HG02678 (cell line): ENCODE data around the gene PANK4.
"Not testable (repeated sequence)": the region's sequence is repeated elsewhere in the genome, so short reads cannot be mapped to it uniquely, and the experiment has no call there.

Experiments used
- ATAC-seq: cut with Tn5 transposase; IDR thresholded peaks from one replicate; pipeline ENCODE4 v1.9.1; 2021; ENCODE audit warnings: mild to moderate bottlenecking, moderate library complexity; ENCODE audit not compliant: unreplicated experiment

PANK4 gene

DNA sequence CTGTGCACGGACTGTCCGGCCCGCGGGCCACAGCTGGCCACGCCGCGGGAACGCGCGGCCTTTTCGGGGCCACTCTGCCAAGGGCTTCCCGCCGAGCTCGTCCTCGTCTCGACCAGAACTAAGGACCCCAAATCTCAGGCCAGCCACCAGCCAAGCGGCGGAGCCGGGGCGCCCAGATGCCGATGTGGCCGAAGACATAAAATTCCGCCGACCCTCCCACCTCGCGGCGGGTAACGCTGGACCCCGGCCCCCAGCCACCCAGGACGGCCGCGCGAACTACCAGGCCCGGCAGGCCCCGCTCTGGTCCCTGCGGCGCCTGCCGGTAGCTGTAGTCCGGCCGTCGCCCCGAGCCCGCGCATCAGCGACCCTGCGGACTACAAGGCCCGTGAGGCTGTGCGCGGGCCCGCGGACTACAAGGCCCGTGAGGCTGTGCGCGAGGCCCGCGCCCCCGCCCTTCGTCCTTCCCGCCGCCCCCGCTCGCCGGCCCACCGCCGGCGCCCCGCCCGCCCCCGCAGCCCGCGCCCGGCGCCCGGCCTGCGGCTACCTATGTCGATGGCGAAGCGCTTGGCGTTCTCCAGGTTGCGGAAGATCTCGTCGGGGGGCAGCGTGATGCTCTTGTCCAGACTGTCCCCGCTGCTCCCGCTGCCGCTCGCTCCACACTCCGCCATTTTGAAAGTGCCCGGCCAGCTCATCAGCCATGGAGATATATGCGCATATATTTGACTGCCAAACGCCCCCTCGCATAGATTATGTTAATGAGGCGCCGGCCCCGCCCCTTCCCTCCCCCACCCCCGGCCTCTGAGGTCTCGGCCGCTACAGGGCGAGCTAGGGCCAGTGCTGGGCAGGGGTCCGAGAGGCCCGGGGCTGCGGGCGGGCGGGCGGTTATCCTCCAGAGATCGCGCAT, at the start of gene PANK4:
Gene PANK4, minus strand, starts transcription at position 677 of the 904 bp plus-strand sequence. Its CDS starts 9 bp downstream, at position 668.
- ATAC-seq, result peak; percentile 85

- no peak for ATAC-seq
These were observed 48.0 kb upstream of the PANK4 start for GRCh38 chr1:2574350-2574749.

GRCh38 chr1:2573250-2573920, 47.0 kb upstream of the PANK4 start:
- ATAC-seq, result no peak

- ATAC-seq, result no peak
These were observed 45.0 kb upstream of the PANK4 start for GRCh38 chr1:2571348-2571747.

- ATAC-seq, result no peak
These were observed 43.9 kb upstream of the PANK4 start for GRCh38 chr1:2570332-2570731.

DNA sequence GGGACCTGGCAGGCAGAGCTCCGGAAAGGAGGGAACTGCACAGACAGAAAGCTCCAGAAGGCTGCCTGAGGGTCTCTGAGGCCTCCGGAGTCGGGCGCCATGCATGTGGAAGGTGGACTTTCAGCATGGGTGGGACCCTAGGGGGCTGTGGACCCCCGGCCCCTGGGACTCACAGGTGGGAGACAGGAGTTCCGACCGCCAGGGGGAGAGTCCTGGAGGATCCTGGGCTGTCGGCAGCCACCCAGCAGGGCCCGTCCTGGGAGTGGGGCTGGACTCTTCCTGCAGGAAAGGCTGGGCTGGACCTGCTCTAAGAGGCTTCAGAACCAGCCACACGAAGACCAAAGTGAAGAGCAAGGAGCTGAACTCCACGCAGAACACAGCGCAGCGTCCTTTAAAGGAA, 43.3 kb upstream of the PANK4 start:
- ATAC-seq, result not testable (repeated sequence)

- ATAC-seq, result no peak
These were observed 42.7 kb upstream of the PANK4 start for GRCh38 chr1:2569060-2569459.

GRCh38 chr1:2568187-2568816, 41.9 kb upstream of the PANK4 start:
- not testable (repeated sequence) for ATAC-seq

DNA sequence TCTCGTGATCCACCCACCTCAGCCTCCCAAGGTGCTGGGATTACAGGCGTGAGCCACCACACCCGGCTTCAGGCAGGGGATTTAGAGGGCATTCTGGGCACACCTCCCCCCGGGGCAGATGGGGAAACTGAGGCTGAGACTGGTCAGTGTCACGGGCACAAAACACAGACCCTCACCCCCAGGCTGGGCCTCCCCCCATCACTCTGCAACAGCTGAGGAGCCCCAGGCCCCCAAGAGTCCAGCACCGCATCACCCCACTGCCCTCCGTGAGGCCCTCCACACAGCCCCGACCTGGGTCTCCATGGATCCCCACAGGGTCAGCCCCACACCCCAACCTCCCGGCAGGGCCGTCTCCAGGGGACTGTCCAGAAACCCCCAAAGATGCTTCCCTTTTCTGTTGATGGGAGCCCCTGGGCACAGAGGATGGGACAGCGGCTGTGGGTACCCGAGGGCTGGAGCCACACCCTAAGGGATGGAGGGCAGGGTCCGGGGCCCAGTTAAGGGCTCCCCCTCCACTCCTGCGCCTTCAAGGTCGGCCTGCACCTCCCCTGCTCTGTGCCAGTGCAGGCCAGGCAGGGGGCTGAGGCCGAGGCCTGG, 40.8 kb upstream of the PANK4 start:
- no peak for ATAC-seq

GRCh38 chr1:2566101-2567045, 40.0 kb upstream of the PANK4 start:
- ATAC-seq, result no peak

GRCh38 chr1:2564815-2565374, 38.5 kb upstream of the PANK4 start:
- ATAC-seq, result no peak

GRCh38 chr1:2564006-2564814, 37.8 kb upstream of the PANK4 start:
- ATAC-seq, result no peak

DNA sequence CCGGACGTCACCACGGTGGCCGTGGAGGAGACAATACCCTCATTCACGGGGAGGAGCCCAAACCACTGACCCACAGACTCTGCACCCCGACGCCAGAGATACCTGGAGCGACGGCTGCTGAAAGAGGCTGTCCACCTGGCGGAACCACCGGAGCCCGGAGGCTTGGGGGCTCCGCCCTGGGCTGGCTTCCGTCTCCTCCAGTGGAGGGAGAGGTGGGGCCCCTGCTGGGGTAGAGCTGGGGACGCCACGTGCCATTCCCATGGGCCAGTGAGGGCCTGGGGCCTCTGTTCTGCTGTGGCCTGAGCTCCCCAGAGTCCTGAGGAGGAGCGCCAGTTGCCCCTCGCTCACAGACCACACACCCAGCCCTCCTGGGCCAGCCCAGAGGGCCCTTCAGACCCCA, 36.8 kb upstream of the PANK4 start:
- no peak for ATAC-seq

DNA sequence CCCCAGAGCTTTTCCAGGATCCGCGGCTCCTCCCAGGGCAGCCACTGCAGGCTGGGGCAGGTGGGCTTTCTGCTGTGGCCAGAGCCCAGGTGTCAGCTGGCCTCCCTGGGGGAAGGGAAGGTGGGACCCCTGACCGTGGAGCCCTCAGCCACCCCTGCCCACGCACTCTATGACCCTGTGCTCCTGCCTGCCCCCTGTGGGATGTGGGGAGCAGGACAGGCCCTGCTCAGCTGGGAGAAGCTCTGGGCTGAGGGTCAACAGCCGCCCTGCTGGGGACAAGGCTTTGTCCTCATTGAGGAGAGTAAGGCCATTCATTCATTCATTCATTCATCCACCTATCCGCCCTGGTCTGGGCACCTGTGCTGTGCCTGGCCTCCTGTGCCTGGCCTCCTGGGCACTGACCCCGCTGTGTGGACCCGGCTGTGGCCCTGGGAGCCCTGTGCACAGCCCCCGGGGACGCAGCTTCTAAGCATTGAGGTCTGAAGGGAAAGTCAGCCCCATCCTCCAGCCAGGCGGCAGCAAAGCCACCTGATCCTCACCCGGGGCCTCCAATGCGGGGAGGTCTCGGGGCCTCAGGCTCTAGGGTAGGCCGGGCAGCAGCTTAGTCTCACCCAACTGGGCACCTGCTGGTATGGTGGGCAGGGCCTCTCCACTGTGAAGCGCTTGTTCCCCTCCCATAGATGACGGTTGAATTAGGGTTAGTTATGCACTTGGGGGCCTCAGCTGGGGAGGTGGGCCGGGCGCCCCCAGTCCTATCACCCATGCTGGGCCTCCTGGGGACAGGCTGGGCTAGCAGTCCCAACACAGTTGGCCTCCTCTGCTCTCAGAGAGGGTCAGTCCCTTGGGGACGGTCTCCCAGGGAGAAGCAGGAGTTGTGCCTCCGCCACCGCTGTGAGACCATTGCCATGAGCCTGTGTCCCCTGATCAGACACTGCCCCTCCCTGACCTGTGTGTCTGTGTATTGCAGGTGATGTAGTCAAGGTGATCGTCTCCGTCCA, 35.8 kb upstream of the PANK4 start:
- no peak for ATAC-seq

DNA sequence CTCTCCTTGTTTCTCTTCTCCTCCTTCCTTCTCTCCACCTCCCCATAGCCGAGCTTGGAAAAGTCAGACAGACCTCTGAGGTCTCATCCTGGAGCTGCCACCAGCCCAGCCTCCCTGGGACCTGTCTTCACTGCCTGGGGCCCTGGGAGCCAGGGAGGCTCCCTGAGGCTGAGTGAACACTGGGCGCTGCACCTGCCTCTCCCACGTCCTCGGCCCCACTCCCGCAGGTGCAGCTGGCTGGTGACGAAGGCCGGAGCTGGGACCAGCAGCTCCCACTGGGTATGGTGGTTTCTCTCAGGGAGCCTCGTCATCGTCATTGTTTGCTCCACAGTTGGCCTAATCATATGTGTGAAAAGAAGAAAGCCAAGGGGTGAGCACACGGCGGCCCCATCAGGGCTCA, 35.0 kb upstream of the PANK4 start:
- no peak for ATAC-seq

DNA sequence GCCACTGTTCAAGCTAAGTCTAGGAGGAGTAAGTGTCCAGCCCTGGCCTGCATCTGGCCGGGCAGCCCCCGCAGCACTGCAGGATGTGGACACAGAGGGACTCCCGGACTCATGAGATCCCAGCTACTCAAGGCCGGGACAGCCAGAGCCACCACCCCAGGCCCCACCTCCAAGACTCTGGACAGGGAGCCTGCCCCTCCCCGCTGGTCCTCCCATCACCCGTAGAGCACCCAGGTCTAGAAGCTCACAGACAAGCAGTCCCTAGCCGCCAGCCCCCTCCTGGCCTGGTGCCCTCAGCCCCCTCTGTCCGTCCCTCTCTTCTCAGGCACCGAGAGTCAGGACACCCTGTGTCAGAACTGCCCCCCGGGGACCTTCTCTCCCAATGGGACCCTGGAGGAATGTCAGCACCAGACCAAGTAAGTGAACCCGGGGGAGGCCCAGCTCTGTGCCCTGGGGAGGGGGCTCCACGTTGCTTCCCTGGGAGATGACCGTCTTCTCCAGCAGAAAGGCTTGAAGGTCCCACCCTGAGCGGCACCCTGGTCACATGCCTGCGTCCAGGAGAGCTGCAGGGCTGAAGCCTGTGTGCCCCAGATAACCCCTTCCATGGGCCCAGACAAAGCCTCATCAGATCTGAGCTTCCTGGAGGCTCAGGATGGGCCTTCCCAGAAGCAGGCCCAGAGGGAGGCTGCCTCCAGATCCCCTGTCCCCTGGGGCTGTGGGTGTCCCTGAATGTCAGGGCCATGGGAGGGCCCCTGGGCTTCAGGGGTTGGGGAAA, 34.1 kb upstream of the PANK4 start:
- ATAC-seq, result no peak
